Dermis blood vessel endothelial cell (primary cell): ENCODE measurements around the gene IQGAP3. TPM values are rescaled to one million over a fixed set of nuclear protein-coding genes. Genes with fewer than 3 reads are reported as not detected.

Source experiments
- DNase-seq: peaks from one replicate; pipeline ENCODE4 v3.0.0; 2010
- total RNA-seq: library from RNA; depleted of rRNA; stranded (reverse); fragments of >200 nt; gene quantifications from 2 replicates; pipeline ENCODE4 v1.2.3, GENCODE V29; 2014

The IQGAP3 gene
- total RNA-seq, 1 donor from 2014 or later, result 7.3 TPM

- no peak for DNase-seq
These were observed 32.5 kb downstream of the IQGAP3 start for GRCh38 chr1:156539818-156540355.

GRCh38 chr1:156538711-156539440, 33.5 kb downstream of the IQGAP3 start:
- DNase-seq, result no peak

- no peak for DNase-seq
These were observed 35.3 kb downstream of the IQGAP3 start for GRCh38 chr1:156537027-156537426.

GRCh38 chr1:156534424-156535060, 37.8 kb downstream of the IQGAP3 start:
- DNase-seq, result no peak

GRCh38 chr1:156533568-156534220, 38.7 kb downstream of the IQGAP3 start:
- DNase-seq, result no peak

- DNase-seq, result no peak
These were observed 40.0 kb downstream of the IQGAP3 start for GRCh38 chr1:156532374-156532773.

GRCh38 chr1:156530006-156530405, 42.4 kb downstream of the IQGAP3 start:
- DNase-seq, result no peak

GRCh38 chr1:156528875-156529425, 43.4 kb downstream of the IQGAP3 start:
- DNase-seq, result no peak

- DNase-seq, result no peak
These were observed 44.1 kb downstream of the IQGAP3 start for GRCh38 chr1:156528231-156528630.

GRCh38 chr1:156527584-156527983, 44.8 kb downstream of the IQGAP3 start:
- DNase-seq, result no peak

GRCh38 chr1:156525856-156526489, 46.4 kb downstream of the IQGAP3 start:
- no peak for DNase-seq

GRCh38 chr1:156525071-156525501, 47.3 kb downstream of the IQGAP3 start:
- no peak for DNase-seq

- DNase-seq, result no peak
These were observed 47.9 kb downstream of the IQGAP3 start for GRCh38 chr1:156524481-156524869.

GRCh38 chr1:156523801-156524480, 48.4 kb downstream of the IQGAP3 start:
- no peak for DNase-seq

GRCh38 chr1:156522443-156522970, 49.9 kb downstream of the IQGAP3 start:
- DNase-seq, result no peak

- no peak for DNase-seq
These were observed 54.6 kb downstream of the IQGAP3 start for GRCh38 chr1:156517748-156518147.

GRCh38 chr1:156516821-156517220, 55.5 kb downstream of the IQGAP3 start:
- DNase-seq, result no peak

- no peak for DNase-seq
These were observed 56.4 kb downstream of the IQGAP3 start for GRCh38 chr1:156515956-156516355.

- DNase-seq, result no peak
These were observed 59.2 kb downstream of the IQGAP3 start for GRCh38 chr1:156513185-156513584.

GRCh38 chr1:156511644-156512043, 60.7 kb downstream of the IQGAP3 start:
- DNase-seq, result no peak

- DNase-seq, result no peak
These were observed 61.7 kb downstream of the IQGAP3 start for GRCh38 chr1:156510709-156511108.
